Measurements from ENCODE around the gene GPD1L.
"Not testable (repeated sequence)": the region's sequence is repeated elsewhere in the genome, so short reads cannot be mapped to it uniquely, and the experiment has no call there.

The GPD1L gene

GRCh38 chr3:32104492-32104891 is 1.9 kb upstream of the GPD1L start:
- H3K4me1 ChIP-seq (ENCODE audit: control insufficient read depth, insufficient read depth, low read depth, low read length): peaks cover 8% of the 10 kb centered on the region

DNA sequence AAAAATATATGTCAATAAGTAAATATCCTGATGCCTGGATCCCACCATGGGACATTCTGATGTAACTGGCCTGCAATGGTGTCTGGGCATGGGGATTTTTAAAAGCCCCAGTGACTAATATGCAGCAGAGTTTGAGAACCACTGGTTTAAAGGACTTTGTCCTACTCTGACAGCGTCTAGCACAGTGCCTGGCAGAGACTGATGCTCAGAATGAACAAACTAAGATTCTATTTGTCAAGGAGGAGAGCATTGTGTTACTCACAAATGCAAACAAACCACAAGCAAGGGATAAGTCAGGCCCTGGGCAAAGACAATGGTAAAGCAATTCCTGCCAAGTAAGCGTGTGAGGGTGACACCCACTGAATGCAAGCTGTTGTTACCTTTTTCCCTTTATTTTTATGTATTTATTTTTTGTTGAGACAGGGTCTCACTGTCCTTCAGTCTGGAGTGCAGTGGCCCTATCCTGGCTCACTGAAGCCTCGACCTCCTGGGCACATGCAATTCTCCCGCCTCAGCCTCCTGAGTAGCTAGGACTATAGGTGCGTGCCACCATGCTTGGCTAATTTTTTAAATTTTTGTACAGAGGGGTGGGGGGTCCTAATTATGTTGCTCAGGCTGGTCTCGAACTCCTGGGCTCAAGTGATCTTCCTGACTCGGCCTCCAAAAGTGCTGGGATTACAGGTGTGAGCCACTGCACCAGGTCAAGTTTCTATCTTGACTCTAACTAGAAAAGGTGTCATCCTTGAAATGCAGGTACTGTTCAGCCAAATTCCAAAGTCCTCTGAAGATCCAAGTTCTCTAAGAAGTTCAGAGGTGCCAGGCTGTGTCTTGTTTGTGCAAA is 909 bp upstream of the GPD1L start:
- 92% methylated on average over 7 of the region's 7 CpGs for WGBS
- peak; percentile 36 for DNase-seq
- H3K27me3 ChIP-seq (ENCODE audit: control insufficient read depth in 1 of 2, insufficient read depth in 1 of 2, low read length in 2 of 2): no peaks in the 10 kb centered on the region
- H2AK5ac ChIP-seq (ENCODE audit: low read length, severe bottlenecking): no peak overlapping the region
- H2BK15ac ChIP-seq (ENCODE audit: low read depth, poor library complexity, severe bottlenecking): peak overlapping the region; percentile 8
- no peaks in the 10 kb centered on the region for H3K36me3 ChIP-seq (ENCODE audit: control insufficient read depth in 1 of 2, insufficient read depth in 2 of 2, low read depth in 1 of 2, low read length in 2 of 2)
- no peak overlapping the region for H2BK5ac ChIP-seq (ENCODE audit: low read depth, low read length, poor library complexity, severe bottlenecking)
- peaks cover 9% of the 10 kb centered on the region for H3K79me1 ChIP-seq (replicated peaks; ENCODE audit: low read length, poor library complexity, severe bottlenecking)
- no peak overlapping the region for H2BK120ac ChIP-seq (ENCODE audit: low read depth, low read length)
- H3K4me2 ChIP-seq (ENCODE audit: low read length, poor library complexity, severe bottlenecking): peak overlapping the region; percentile 74
- H3K9me3 ChIP-seq (ENCODE audit: control insufficient read depth, low read length): peaks cover 29% of the 10 kb centered on the region
- H3K27ac ChIP-seq (ENCODE audit: low read length, poor library complexity, severe bottlenecking): no peak overlapping the region
- no peak overlapping the region for H3K14ac ChIP-seq (ENCODE audit: low read length in 2 of 2)
- peak overlapping the region; percentile 68 for H3K9ac ChIP-seq (ENCODE audit: low read length)
- peak overlapping the region in 1 of 2 experiments; percentile 81 for H3K4me3 ChIP-seq (ENCODE audit: insufficient read depth in 1 of 2, low read depth in 1 of 2, low read length in 2 of 2)
- H4K8ac ChIP-seq (ENCODE audit: low read length): peak overlapping the region; percentile 100
- H3K23ac ChIP-seq (ENCODE audit: low read length in 2 of 2): no peak overlapping the region
- H4K91ac ChIP-seq (ENCODE audit: low read length): no peak overlapping the region
- H2BK12ac ChIP-seq (ENCODE audit: low read length in 2 of 2): no peak overlapping the region
- peak overlapping the region; percentile 98 for H2AFZ ChIP-seq (ENCODE audit: low read depth, low read length)
- H3K4ac ChIP-seq (ENCODE audit: low read depth in 1 of 2, low read length in 2 of 2): no peak overlapping the region
- no peak overlapping the region for H3K18ac ChIP-seq (ENCODE audit: low read depth in 1 of 2, low read length in 2 of 2)
- H3K4me1 ChIP-seq (ENCODE audit: control insufficient read depth, insufficient read depth, low read depth, low read length): peaks cover 8% of the 10 kb centered on the region

More at GRCh38 chr3:32104492-32104891, 1.9 kb upstream of the GPD1L start:
- Histone ChIP-seq H2AK5ac (ENCODE audit: low read length, severe bottlenecking) (no peak overlapping the region), H2BK12ac (ENCODE audit: low read length in 2 of 2) (no peak overlapping the region), H3K27ac (ENCODE audit: low read length, poor library complexity, severe bottlenecking) (no peak overlapping the region), H3K18ac (ENCODE audit: low read depth in 1 of 2, low read length in 2 of 2) (no peak overlapping the region), H3K4ac (ENCODE audit: low read depth in 1 of 2, low read length in 2 of 2) (no peak overlapping the region), H4K8ac (ENCODE audit: low read length) (no peak overlapping the region), H3K23ac (ENCODE audit: low read length in 2 of 2) (no peak overlapping the region), H3K9ac (ENCODE audit: low read length) (no peak overlapping the region), H2BK120ac (ENCODE audit: low read depth, low read length) (no peak overlapping the region), H2BK15ac (ENCODE audit: low read depth, poor library complexity, severe bottlenecking) (no peak overlapping the region), H2AFZ (ENCODE audit: low read depth, low read length) (no peak overlapping the region), H2BK5ac (ENCODE audit: low read depth, low read length, poor library complexity, severe bottlenecking) (no peak overlapping the region), H4K91ac (ENCODE audit: low read length) (no peak overlapping the region), H3K36me3 (ENCODE audit: control insufficient read depth in 1 of 2, insufficient read depth in 2 of 2, low read depth in 1 of 2, low read length in 2 of 2) (no peaks in the 10 kb centered on the region), H3K79me1 (replicated peaks; ENCODE audit: low read length, poor library complexity, severe bottlenecking) (peaks cover 8% of the 10 kb centered on the region), H3K4me2 (ENCODE audit: low read length, poor library complexity, severe bottlenecking) (no peak overlapping the region), H3K14ac (ENCODE audit: low read length in 2 of 2) (no peak overlapping the region), H3K9me3 (ENCODE audit: control insufficient read depth, low read length) (peaks cover 35% of the 10 kb centered on the region), H3K4me3 (ENCODE audit: insufficient read depth in 1 of 2, low read depth in 1 of 2, low read length in 2 of 2) (no peak overlapping the region), H3K27me3 (ENCODE audit: control insufficient read depth in 1 of 2, insufficient read depth in 1 of 2, low read length in 2 of 2) (no peaks in the 10 kb centered on the region)
- WGBS: 97% methylated on average over 4 of the region's 4 CpGs
- DNase-seq: no peak

DNA sequence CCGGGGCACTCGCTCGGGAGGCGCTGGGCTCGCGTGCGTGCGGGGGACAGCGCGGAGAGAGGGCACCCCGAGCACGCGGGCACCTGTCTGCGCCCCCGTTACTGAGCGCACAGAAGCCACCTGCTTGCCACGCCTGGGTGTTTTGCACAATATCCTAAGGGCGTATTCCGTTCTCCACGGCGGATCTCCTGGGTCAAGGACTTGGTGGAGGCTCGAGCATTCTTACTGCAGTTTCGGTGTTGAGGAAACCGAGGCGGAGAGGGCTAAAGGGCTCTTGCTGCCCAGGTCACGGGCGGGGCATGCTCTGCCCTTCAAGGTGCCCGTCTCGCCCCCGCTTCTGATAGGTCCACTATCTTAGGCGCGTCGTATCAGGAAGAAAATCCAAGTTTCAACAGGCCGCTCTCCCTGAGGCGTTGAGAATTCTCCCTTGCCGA is 526 bp downstream of the GPD1L start:
- Histone ChIP-seq H2BK15ac (ENCODE audit: low read depth, poor library complexity, severe bottlenecking) (no peak overlapping the region), H3K27ac (ENCODE audit: low read length, poor library complexity, severe bottlenecking) (no peak overlapping the region), H3K18ac (ENCODE audit: low read depth in 1 of 2, low read length in 2 of 2) (peak overlapping the region in 1 of 2 experiments; percentile 82), H2AK5ac (ENCODE audit: low read length, severe bottlenecking) (no peak overlapping the region), H3K14ac (ENCODE audit: low read length in 2 of 2) (peak overlapping the region in 1 of 2 experiments; percentile 8), H3K4ac (ENCODE audit: low read depth in 1 of 2, low read length in 2 of 2) (peak overlapping the region in 1 of 2 experiments; percentile 55), H3K9me3 (ENCODE audit: control insufficient read depth, low read length) (peaks cover 15% of the 10 kb centered on the region), H3K4me1 (ENCODE audit: control insufficient read depth, insufficient read depth, low read depth, low read length) (peaks cover 8% of the 10 kb centered on the region), H3K36me3 (ENCODE audit: control insufficient read depth in 1 of 2, insufficient read depth in 2 of 2, low read depth in 1 of 2, low read length in 2 of 2) (no peaks in the 10 kb centered on the region), H3K4me2 (ENCODE audit: low read length, poor library complexity, severe bottlenecking) (peak overlapping the region; percentile 88), H3K27me3 (ENCODE audit: control insufficient read depth in 1 of 2, insufficient read depth in 1 of 2, low read length in 2 of 2) (no peaks in the 10 kb centered on the region), H2BK12ac (ENCODE audit: low read length in 2 of 2) (peak overlapping the region in 1 of 2 experiments; percentile 49), H2AFZ (ENCODE audit: low read depth, low read length) (peak overlapping the region; percentile 94), H2BK5ac (ENCODE audit: low read depth, low read length, poor library complexity, severe bottlenecking) (no peak overlapping the region), H3K9ac (ENCODE audit: low read length) (peak overlapping the region; percentile 67), H2BK120ac (ENCODE audit: low read depth, low read length) (no peak overlapping the region), H3K4me3 (ENCODE audit: insufficient read depth in 1 of 2, low read depth in 1 of 2, low read length in 2 of 2) (peak overlapping the region; percentile 81 to 88), H4K8ac (ENCODE audit: low read length) (peak overlapping the region; percentile 27), H4K91ac (ENCODE audit: low read length) (no peak overlapping the region), H3K79me1 (replicated peaks; ENCODE audit: low read length, poor library complexity, severe bottlenecking) (peaks cover 15% of the 10 kb centered on the region), H3K23ac (ENCODE audit: low read length in 2 of 2) (peak overlapping the region in 1 of 2 experiments; percentile 5)
- 12% methylated on average over 35 of the region's 36 CpGs for WGBS
- DNase-seq: peak; percentile 15

- not testable (repeated sequence) for DNase-seq; H2BK12ac ChIP-seq (ENCODE audit: low read length in 2 of 2); H2BK15ac ChIP-seq (ENCODE audit: low read depth, poor library complexity, severe bottlenecking); H2BK5ac ChIP-seq (ENCODE audit: low read depth, low read length, poor library complexity, severe bottlenecking); H3K27ac ChIP-seq (ENCODE audit: low read length, poor library complexity, severe bottlenecking); H3K9me3 ChIP-seq (ENCODE audit: control insufficient read depth, low read length); H3K23ac ChIP-seq (ENCODE audit: low read length in 2 of 2); H3K18ac ChIP-seq (ENCODE audit: low read depth in 1 of 2, low read length in 2 of 2); H3K9ac ChIP-seq (ENCODE audit: low read length); H3K36me3 ChIP-seq (ENCODE audit: control insufficient read depth in 1 of 2, insufficient read depth in 2 of 2, low read depth in 1 of 2, low read length in 2 of 2); H3K4me3 ChIP-seq (ENCODE audit: insufficient read depth in 1 of 2, low read depth in 1 of 2, low read length in 2 of 2); H3K4me1 ChIP-seq (ENCODE audit: control insufficient read depth, insufficient read depth, low read depth, low read length); H2AFZ ChIP-seq (ENCODE audit: low read depth, low read length); H2AK5ac ChIP-seq (ENCODE audit: low read length, severe bottlenecking); H4K91ac ChIP-seq (ENCODE audit: low read length); H2BK120ac ChIP-seq (ENCODE audit: low read depth, low read length); H3K27me3 ChIP-seq (ENCODE audit: control insufficient read depth in 1 of 2, insufficient read depth in 1 of 2, low read length in 2 of 2); H3K14ac ChIP-seq (ENCODE audit: low read length in 2 of 2); H3K4ac ChIP-seq (ENCODE audit: low read depth in 1 of 2, low read length in 2 of 2); H3K4me2 ChIP-seq (ENCODE audit: low read length, poor library complexity, severe bottlenecking); H4K8ac ChIP-seq (ENCODE audit: low read length)
- WGBS: 97% methylated on average over 8 of the region's 9 CpGs
- H3K79me1 ChIP-seq (replicated peaks; ENCODE audit: low read length, poor library complexity, severe bottlenecking): peaks cover 15% of the 10 kb centered on the region
Observed at GRCh38 chr3:32108224-32108623, 1.8 kb downstream of the GPD1L start.
